HG03045 (cell line): Measurements from ENCODE around the gene RB1.

Source experiments
- ATAC-seq: cut with Tn5 transposase; IDR thresholded peaks from one replicate; pipeline ENCODE4 v1.9.1; 2021; ENCODE audit warnings: mild to moderate bottlenecking, moderate library complexity; ENCODE audit not compliant: unreplicated experiment

RB1 gene

DNA sequence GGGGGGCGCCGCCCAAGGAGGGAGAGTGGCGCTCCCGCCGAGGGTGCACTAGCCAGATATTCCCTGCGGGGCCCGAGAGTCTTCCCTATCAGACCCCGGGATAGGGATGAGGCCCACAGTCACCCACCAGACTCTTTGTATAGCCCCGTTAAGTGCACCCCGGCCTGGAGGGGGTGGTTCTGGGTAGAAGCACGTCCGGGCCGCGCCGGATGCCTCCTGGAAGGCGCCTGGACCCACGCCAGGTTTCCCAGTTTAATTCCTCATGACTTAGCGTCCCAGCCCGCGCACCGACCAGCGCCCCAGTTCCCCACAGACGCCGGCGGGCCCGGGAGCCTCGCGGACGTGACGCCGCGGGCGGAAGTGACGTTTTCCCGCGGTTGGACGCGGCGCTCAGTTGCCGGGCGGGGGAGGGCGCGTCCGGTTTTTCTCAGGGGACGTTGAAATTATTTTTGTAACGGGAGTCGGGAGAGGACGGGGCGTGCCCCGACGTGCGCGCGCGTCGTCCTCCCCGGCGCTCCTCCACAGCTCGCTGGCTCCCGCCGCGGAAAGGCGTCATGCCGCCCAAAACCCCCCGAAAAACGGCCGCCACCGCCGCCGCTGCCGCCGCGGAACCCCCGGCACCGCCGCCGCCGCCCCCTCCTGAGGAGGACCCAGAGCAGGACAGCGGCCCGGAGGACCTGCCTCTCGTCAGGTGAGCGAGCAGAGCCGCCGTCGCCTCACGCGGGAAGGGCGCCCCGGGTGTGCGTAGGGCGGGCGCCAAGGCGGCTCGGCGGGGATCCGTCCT, at the start of gene RB1:
RB1 (plus strand) TSS at position 393 of the 784 bp plus-strand sequence; CDS start at position 555, 162 bp downstream.
- peak; percentile 77 for ATAC-seq

DNA sequence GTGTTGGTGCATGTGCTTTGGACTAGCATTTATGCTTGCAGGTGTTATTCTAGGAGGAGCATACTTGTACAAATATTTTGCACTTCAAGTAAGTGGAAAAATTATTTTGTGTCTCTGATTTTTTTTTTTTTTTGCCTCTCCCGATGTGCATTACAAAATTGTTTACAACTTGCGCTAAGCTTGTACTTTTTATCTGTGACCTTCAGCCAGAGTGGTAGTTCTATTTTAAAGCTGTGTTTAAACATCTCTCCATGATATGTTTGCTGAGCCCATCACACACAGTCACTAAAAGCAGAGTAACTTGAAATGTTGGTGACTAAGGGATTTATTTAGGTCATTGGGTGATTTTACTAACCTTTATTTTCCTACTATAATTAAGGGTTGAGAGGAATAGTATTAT, 49.7 kb upstream of the RB1 start:
- no peak for ATAC-seq

DNA sequence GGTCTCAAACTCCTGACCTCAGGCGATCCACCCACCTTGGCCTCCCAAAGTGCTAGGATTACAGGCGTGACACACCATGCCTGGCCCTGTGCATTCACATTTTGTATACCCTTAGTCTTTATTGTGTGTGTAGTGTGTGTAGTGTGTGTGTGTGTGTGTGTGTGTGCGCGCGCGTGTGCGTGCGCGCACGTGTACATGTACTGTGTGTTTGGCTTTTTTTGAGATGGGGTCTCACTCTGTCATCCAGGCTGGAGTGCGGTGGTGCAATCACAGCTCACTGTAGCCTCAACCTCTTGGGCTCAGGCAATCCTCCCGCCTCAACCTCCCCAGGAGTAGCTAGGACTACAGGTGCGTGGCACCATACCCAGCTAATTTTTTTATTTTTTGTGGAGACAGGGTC, 48.5 kb upstream of the RB1 start:
- no peak for ATAC-seq

DNA sequence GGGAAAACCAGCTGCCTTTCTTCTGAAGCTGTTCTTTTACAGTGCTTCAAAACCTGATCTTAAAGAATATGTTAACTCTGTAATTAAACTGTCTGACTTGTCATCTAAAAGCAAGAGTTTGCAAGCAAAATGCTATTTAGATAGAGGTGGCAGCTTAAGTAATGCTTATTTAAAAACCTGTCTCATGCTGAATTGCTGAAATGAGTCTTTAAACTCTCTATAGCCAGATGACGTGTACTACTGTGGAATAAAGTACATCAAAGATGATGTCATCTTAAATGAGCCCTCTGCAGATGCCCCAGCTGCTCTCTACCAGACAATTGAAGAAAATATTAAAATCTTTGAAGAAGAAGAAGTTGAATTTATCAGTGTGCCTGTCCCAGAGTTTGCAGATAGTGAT, 47.6 kb upstream of the RB1 start:
- no peak for ATAC-seq

DNA sequence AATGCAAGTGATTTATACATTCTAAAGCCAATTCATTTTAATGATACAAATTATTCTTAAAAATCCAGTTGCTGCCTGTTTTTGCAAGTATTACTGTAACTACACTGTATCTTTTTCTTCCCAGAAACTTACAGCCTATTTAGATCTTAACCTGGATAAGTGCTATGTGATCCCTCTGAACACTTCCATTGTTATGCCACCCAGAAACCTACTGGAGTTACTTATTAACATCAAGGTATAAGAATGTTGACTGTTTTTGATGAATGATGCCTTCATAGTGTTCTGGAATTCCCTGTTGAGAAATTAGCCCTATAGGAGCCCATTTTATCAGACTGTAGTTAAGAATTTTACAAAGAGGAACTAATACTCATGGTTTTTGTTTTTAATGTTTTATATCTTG, 45.5 kb upstream of the RB1 start:
- ATAC-seq = no peak

DNA sequence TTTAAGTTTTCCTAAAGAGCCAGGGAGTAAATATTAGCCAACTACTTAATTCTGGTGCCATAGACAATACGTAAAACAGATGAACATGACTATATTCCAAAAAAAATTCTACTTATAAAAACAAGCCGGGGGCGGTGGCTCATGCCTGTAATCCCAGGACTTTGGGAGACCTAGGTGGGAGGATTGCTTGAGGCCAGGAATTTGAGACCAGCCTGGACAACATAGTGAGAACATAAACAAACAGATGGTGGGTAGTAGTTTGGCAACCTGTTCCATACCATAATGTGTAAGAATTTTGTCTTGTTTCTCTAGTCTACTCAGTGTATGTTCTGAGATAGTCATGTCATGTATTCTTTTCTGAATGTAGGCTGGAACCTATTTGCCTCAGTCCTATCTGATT, 45.1 kb upstream of the RB1 start:
- ATAC-seq = no peak

DNA sequence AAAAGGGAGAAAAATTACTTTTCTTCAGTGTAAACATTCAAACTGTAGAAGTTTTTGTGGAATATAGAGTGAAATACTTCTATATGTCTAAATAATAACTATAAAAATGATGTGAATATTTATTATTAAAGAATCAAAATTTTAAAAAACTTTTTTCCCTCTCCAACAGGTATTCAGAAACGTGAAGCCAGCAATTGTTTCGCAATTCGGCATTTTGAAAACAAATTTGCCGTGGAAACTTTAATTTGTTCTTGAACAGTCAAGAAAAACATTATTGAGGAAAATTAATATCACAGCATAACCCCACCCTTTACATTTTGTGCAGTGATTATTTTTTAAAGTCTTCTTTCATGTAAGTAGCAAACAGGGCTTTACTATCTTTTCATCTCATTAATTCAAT, 42.6 kb upstream of the RB1 start:
- ATAC-seq = no peak

DNA sequence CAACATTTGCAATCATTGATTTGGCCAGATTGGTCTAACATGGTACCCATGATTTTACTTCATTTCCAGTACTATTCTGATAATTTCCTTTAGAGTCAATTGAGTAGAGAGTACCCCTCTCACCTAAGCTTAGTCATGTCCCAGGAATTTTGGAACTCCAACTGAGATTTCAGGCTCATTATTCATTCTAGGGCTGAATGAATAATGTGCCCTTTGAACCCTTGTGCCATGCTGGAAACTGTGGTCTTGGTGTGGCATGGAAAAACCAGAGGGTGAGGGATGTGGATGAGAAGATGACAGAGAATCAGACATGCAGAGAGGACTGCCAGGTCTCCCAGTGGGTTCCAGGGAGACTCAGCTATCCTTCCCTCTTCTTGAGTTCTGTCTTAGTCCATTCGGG, 40.4 kb upstream of the RB1 start:
- no peak for ATAC-seq

DNA sequence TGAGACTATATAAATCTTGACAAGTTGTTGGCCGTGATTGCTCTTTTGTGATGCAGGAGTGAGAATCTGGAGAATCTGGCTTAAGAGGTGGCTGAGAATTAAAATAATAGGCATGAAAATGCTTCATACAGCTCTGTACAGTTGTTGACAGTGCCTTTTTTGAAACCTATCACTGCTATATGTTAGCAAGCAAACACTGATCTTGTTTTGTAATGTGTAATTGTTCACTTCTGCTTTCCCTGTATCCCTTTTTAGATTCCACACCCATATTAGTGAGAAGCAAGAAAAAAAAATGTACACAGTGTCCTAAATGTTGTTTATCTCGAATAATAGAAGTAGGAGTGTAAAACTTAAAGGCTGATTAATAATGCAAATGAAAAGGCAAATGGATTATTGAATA, 39.5 kb upstream of the RB1 start:
- no peak for ATAC-seq

DNA sequence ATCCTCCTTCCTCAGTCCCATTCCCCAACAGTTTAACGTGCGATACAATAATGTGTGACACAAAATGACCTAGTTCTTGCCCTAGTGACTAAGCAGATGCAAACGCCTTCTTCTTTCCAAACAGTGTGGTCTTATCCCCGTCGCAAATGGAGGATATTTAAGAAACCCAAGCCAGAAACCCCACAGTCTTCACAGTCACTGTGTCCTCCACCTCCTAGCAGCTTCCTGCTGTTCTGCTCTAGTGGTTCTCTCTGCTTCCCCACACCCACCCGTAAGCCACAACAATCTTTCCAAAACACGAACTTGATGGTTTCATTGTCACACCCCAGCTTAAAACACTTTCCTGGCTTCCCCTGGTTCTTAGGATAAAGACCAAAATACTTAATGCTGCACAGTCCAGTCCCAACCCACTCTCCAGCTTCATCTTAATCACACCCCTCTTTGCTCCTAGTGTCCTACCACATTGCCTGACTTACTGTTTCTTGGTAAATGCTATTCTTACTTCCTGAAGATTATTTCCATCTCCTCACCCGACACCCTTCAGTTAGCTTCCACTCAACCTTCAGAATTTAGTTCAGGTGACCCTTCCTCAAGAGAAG, 38.2 kb upstream of the RB1 start:
- no peak for ATAC-seq

DNA sequence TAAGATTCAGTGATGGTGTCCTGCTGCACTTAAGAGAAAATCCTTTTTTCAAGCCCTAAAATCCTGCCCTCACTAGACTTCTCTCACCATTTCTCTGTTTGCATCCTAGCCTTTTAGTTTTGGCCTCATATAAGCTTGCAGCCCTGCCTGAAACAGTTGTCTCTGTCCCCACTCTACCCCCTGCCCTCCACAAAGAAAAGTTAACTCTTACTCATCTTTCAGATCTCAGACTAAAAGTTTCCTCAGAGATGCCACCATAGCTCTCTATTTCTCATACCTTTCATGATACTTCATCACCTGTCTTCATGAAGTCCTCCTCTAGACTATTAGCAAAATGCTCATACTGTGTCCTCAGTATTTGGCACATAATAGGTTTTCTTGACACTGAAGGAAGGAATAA, 37.4 kb upstream of the RB1 start:
- no peak for ATAC-seq

DNA sequence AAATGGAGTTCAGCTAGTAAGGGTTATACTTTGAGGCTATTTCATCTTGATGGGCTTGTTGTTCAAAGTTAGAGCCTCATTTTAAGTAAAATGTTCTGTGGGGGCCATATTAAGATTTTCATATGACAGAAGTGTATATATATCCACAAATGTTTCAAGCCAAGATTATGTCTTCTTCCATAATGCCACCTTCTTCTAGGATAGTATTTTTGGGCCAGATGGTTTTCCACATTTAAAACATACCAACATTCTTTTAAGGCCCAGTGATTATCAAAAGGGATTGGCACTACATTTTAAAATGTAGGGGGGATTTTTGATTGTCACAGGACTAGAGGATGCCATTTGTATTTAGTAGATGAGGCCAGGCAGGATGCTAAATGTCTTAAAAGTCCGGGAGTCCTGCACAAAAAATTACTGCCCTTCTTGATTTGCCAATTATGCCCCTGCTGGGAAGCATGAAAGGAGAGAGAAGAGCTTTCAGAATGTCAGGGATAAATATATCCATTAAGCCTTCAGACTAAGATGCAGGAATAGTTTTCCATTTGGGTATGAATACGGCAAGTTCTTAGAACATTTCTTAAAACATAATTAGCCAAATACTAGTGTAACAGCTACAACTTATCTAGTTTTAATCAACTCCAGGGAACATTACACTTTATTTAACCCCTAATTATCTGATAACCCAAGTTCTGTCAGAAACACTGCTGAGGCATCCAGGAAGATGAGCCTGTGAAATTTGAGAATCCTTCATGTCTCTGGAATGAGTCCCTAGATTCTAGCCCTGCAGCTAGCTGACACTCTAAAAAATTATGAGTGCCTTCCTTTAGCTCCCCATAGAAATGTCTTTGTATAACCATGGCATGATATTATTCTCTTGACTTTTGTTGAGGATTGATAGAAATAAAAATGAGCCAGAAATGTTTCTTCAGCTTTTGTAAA, 36.6 kb upstream of the RB1 start:
- ATAC-seq = no peak

DNA sequence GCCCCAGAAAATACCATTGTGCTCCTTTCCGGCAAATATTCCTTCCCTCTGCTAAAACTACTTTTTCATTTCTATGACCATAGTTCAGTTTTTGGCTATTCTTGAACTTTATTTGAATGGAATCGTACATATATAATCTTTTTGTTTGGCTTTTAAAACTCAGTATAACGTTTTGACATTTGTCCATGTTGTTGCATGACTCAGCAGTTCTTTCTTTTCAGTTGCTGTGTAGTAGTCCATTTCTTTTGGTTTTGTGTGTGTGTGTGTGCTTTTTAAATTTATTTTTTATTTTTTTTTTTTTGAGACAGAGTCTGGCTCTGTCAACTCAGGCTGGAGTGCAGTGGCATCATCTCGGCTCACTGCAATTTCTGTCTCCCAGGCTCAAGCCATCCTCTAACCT, 35.5 kb upstream of the RB1 start:
- no peak for ATAC-seq

DNA sequence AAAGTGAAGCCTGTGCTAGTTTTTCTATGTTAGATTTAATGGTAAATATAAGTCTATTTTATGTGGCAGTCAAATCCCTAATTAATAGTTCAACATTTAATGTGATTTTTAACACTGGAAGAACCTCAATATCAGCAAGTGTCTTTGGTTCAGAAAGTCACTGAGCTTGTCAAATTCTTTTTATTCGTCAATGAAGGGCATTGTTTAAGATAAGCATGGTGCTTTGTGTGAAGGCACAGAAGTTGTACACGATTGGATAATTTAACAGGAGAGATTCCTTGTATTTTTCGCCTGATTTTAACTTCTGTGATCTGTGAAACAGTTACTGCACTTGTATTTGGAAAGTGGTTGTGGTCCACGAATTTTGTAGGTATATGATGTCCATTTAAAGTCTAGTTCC, 30.2 kb upstream of the RB1 start:
- ATAC-seq = no peak

DNA sequence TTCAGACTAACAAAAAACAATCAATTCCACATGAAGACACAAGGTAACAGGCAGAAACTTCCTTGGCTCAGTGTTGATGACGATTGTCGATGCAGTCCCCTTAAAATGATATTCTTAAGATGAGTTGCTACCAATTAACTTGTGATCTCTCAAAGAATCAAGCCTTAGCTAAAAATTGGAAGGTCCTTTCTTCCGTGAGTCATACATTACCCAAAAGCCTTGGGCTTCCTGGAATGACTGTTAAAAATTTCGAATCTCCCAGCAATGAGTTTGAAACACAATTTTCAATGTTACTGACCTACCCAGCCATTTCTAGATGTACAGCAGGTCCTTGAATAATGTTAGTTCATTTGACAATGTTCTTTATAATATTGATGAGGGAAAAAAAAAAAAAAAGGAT, 28.0 kb upstream of the RB1 start:
- ATAC-seq = no peak

DNA sequence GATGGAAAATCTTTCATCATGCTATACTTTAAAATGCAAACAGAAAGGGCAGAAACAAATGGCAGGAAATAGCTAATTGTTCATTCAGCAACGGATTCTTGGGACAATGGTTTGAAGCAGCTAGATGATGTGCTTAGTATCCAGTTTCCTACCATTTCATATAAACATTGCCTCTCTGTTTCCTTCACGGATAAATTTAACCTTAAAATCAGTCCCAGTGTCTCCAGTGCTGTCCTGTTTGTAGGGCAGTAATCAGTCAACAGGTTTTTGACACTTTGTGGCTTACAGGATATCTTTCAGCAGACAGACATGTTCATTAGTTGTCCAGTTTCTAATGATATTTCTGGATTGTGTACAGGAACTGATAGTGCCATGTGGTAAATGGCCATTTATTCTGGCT, 24.7 kb upstream of the RB1 start:
- no peak for ATAC-seq

DNA sequence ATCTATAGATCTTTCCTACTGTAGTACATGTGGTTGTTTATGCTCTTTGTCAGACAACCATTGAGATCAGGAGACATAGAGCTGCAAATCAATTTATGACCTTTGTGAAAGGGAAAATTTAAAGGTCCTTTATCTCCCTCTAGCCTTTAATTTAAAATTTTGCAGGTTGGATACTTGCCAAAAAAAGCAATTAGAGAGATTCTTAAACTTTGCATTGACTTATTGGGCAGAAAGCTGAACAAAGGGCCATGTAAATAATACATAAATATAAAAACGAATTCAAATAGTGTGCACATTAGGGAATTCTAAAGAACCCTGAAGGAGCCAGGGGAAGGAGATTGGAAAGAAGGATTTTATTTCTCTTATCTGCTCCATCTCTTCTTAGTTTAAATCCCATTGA, 22.0 kb upstream of the RB1 start:
- ATAC-seq = no peak

DNA sequence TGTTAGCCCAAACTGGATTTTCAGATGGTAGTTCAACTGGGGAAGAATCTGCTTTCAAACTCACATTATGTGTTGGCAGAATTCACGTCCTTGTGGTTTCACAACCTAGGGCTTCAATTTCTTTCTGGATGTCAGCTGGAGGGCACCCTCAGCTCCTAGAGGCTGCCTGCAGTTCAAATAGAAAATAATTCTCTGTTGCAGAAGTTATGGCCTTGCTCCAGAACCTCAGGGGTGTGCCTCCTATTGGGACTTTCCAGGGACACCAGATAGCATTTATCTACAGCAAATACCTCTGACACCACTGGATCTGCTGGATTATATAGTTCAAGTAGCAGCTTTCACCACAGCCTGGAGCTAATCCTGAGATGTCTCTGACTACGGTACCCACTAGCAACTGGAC, 11.8 kb upstream of the RB1 start:
- ATAC-seq = no peak

DNA sequence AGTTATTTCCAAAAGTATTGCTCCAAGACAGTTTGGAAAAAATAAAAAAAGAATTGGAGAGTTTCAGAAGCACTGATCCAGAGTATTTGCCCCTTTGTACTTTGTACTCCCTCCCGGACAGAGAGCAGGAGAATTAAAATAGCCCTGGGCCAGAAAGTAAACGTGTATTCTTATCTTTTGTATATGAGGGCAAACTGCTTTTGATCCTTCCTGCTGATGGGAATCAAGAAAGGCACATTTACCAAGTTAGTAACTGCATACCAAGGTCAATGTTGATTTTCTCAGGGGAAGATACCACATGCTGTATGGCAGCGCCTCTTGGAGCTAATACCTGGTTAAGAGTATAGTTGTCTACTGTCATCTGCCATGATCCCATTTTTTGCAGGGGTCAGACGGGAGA, 10.9 kb upstream of the RB1 start:
- ATAC-seq = no peak

DNA sequence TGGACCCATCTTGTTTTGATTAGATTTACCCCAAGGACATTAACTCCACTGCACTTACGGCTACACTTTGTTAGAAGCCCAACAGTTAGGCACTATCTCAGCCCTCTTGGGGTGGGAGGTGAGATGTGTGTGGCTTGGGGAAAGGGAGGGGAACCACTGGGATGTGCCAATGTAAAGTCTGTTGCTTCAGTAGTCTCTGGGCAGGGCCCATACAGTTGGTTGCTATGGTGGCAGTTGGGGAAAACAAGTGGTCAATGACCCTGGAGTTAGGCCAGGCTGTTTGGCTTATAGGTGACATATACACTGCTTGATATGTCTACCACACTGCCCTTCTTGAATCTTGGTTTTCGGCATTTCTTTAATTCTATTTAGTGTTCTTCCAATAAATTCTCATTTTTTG, 8.9 kb upstream of the RB1 start:
- ATAC-seq = no peak

DNA sequence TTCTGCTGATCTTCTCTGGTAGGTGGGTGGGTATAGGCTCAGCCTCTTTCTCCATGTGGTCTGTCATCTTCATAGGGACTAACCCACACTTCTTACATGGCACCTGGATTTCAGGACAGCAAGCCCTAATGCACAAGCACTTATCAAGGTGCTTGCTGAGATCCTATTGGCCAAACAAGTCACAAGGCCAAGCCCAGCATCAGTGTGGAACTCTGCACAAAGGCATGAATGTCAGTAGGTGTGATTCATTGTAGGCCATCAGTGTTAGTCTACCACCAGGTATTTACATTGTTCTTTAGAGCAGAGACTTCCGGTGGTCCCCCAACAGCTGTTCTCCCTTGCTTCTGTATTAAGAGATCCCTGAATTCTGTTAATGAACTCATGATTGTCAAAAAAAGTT, 8.3 kb upstream of the RB1 start:
- ATAC-seq = no peak

DNA sequence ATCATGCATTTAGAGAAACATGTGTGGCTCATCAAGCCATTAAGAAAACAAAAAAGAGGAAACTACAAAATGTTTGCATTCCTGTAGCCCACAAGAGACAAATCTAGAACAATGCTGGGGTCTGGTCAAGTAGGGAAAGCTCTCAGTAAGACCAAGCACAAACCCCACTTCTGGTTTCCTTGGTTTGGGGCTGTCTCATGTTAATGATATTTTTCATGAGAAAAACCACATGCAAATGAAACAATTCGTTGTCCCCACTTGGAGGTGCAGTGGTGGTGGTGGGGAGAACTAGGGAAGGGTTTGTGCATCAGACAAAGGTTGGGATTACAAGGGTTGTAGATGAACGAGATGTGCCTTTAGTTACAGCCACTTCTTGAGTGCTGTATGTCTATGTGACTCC, 7.0 kb upstream of the RB1 start:
- no peak for ATAC-seq
